HepG2 (cell line): ENCODE measurements around the gene CMTM2.

Experiments
- ARNT2 ChIP-seq: sonication (generic); formaldehyde crosslinking; IDR thresholded peaks from 2 replicates; pipeline ENCODE4 v1.8.0; 2022; ENCODE audit warnings: mild to moderate bottlenecking, low read depth, missing genetic modification reagents, moderate library complexity
- ATF3 ChIP-seq: sonication (generic); formaldehyde crosslinking; IDR thresholded peaks from 2 replicates; pipeline ENCODE4 v1.4.0; 2020; ENCODE audit warnings: missing genetic modification reagents
- BHLHE40 ChIP-seq: IDR thresholded peaks from 2 replicates; pipeline ENCODE4 v1.6.1; 2011; ENCODE audit warnings: low read length, improper control_type of control experiment
- BRD4 ChIP-seq: sonication (generic); formaldehyde crosslinking; IDR thresholded peaks from 2 replicates; pipeline ENCODE4 v1.4.0; 2020; ENCODE audit warnings: missing genetic modification reagents
- CTCF ChIP-seq: sonication (generic); formaldehyde crosslinking; IDR thresholded peaks from 2 replicates; pipeline ENCODE4 v1.5.0; 2020; ENCODE audit warnings: mild to moderate bottlenecking, missing genetic modification reagents, moderate library complexity
- FOXP4 ChIP-seq: sonication (generic); formaldehyde crosslinking; IDR thresholded peaks from 2 replicates; pipeline ENCODE4 v1.4.0; 2020; ENCODE audit warnings: missing genetic modification reagents
- NFATC3 ChIP-seq: sonication (generic); formaldehyde crosslinking; IDR thresholded peaks from 2 replicates; pipeline ENCODE4 v1.5.1; 2020; ENCODE audit warnings: mild to moderate bottlenecking, missing genetic modification reagents
- RAD21 ChIP-seq: fragments of 450-650 bp; formaldehyde crosslinking; IDR thresholded peaks from 2 replicates; pipeline ENCODE4 v1.5.0; 2020; ENCODE audit warnings: mild to moderate bottlenecking
- SIN3A ChIP-seq: IDR thresholded peaks from 2 replicates; pipeline ENCODE4 v1.6.1; 2011; ENCODE audit warnings: low read depth, mild to moderate bottlenecking, control low read depth, low read length, borderline replicate concordance
- TCF7L2 ChIP-seq: IDR thresholded peaks from 2 replicates; pipeline ENCODE4 v1.6.1; 2011; ENCODE audit warnings: mild to moderate bottlenecking, low read depth, low read length, moderate library complexity
- UBTF ChIP-seq: sonication (generic); formaldehyde crosslinking; IDR thresholded peaks from 2 replicates; pipeline ENCODE4 v1.4.0; 2020; ENCODE audit warnings: mild to moderate bottlenecking, missing genetic modification reagents
- ZFP82 ChIP-seq: sonication (generic); formaldehyde crosslinking; IDR thresholded peaks from 2 replicates; pipeline ENCODE4 v1.5.1; 2020; ENCODE audit warnings: mild to moderate bottlenecking, missing genetic modification reagents, borderline replicate concordance
- ZNF660 ChIP-seq: sonication (generic); formaldehyde crosslinking; IDR thresholded peaks from 2 replicates; pipeline ENCODE4 v1.5.1; 2020; ENCODE audit warnings: mild to moderate bottlenecking, low read depth, missing genetic modification reagents, borderline replicate concordance
- ZNF740 ChIP-seq: sonication (generic); formaldehyde crosslinking; IDR thresholded peaks from 2 replicates; pipeline ENCODE4 v1.4.0; 2020; ENCODE audit warnings: missing genetic modification reagents

DNA sequence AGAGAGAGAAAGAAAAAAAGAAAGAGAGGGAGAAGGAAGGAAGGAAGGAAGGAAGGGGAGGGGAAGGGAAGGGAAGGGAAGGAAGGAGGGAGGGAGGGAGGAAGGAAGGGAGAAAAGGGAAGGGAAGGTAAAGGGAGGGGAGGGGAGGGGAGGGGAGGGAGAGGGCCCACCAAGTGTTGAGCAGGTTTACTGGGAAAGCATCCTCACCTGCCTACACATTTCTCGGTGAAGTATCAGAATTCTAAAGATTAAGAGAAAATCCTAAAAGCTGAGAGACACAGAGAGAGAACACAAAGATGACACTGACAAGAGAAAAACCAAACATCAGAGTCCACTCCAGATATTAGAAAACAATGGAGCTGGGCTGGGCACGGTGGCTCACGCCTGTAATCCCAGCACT lies 13.0 kb downstream of the CMTM2 start:
- TF ChIP-seq BRD4 = no peak
- no peak for TF ChIP-seq NFATC3 (CRISPR knock-in tag)
- no peak for TF ChIP-seq ARNT2
- TF ChIP-seq ATF3 (CRISPR knock-in tag) = no peak
- no peak for TF ChIP-seq BHLHE40
- no peak for TF ChIP-seq ZFP82
- TF ChIP-seq UBTF (CRISPR knock-in tag) = no peak
- TF ChIP-seq ZNF660 (CRISPR knock-in tag) = no peak
- no peak for TF ChIP-seq CTCF (CRISPR knock-in tag)
- TF ChIP-seq RAD21 = no peak
- no peak for TF ChIP-seq ZNF740 (CRISPR knock-in tag)
- TF ChIP-seq FOXP4 (CRISPR knock-in tag) = no peak
- TF ChIP-seq SIN3A = no peak
- TF ChIP-seq TCF7L2 = no peak
